Astrocyte of the hippocampus (primary cell): ENCODE measurements around the gene CARS2.
"Not testable (repeated sequence)": the region's sequence is repeated elsewhere in the genome, so short reads cannot be mapped to it uniquely, and the experiment has no call there.

Experiments used
- DNase-seq: peaks from one replicate; pipeline ENCODE4 v3.0.0; 2011; ENCODE audit warnings: low read depth, low spot score

Gene CARS2

DNA sequence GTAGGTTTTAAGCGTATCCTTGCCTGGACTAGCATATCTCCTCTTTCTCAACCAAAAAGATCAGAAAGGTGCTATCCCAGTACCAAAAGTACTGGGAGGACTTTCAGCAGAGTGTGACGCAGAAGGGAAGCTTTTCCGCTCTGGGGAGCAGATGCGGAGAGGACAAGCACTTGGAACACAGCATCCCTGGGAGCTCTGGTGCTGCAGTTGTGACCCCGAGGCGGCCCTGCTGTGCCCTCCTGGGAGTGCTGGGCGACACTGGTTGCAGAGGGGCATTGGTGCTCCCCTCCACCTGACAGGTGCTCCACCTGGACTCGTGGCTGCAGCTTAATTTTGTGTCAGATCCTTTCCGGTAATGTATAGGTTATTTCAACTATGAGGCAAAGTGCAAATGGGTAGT, 87.1 kb downstream of the CARS2 start:
- DNase-seq = no peak

DNA sequence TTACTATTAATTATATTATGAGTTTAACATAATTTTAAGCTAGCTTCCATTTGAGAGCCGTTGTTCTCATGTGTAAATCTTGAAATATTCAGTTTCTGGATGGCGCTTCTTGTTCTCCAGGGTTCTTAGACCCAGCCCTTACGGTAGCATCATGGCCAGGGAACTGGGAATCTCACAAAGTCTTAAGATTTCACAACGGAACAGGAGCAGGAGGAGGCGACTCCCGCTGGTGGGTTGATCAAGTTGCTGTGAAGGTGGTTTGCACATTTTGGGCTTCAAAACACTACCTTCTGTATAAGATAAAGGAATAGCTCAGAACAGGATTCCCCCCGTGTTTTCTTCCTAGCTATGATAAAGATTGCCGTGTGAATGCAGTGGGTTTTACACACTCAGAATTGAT, 87.7 kb downstream of the CARS2 start:
- no peak for DNase-seq

- DNase-seq = peak; percentile 65
These were observed 88.4 kb downstream of the CARS2 start for GRCh38 chr13:110617321-110618072.

- DNase-seq = peak; percentile 58
These were observed 89.5 kb downstream of the CARS2 start for GRCh38 chr13:110616103-110617101.

- peak; percentile 97 for DNase-seq
These were observed 90.4 kb downstream of the CARS2 start, which contains the start of gene NAXD for GRCh38 chr13:110615322-110616102. Gene NAXD, plus strand, starts transcription at chr13:110615545. Its CDS starts 57 bp downstream, at chr13:110615602.

DNA sequence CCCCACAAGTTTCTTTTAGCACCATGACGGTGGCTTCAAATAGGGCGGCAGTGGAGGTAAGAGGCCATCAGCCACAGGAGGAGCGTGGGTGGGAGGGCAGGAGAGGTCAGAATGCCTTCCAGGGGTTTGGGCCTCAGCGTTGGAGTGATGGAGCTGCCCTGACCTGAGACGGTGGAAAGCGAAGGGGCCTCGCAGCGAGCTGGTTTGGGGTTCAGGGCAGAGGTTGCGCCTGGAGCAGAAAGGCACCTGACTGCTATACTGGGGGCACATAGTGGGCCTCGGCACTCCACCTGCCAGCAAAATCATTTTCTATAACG, 91.0 kb downstream of the CARS2 start:
- no peak for DNase-seq

DNA sequence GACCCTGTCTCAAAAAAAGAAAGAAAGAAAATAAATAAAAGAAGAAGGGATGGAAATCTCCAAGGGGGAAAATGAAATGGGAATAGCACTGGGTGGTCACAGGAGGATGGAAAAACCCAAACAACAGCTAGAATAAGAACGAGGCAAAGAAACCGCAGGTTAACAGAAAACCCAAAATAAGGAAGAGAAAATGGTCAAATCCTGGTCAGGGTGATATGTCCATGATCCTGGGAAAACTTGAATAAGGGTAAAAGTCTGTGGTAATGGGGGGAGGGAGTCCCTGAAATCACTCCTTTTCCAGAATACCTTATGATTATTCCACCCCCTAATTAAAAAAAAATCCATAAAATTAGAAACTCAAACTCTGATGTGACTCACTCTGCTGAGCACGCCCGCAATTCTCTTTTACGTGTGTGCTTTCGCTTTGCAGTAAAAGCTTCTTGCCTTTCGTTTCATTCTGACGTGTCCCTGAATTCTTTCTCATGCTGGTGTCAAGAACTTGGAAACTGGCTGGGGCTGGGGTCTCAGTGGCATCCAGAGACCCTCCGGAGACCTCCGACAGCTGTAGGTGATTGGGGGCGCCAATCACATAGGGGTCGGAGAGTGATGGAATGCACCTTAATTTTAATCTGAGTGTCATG, 94.8 kb downstream of the CARS2 start:
- DNase-seq = no peak

GRCh38 chr13:110607675-110608224, 98.2 kb downstream of the CARS2 start:
- DNase-seq = no peak

GRCh38 chr13:110606281-110606680, 99.6 kb downstream of the CARS2 start:
- DNase-seq = not testable (repeated sequence)

- DNase-seq = no peak
These were observed 100.8 kb downstream of the CARS2 start for GRCh38 chr13:110605132-110605531.

DNA sequence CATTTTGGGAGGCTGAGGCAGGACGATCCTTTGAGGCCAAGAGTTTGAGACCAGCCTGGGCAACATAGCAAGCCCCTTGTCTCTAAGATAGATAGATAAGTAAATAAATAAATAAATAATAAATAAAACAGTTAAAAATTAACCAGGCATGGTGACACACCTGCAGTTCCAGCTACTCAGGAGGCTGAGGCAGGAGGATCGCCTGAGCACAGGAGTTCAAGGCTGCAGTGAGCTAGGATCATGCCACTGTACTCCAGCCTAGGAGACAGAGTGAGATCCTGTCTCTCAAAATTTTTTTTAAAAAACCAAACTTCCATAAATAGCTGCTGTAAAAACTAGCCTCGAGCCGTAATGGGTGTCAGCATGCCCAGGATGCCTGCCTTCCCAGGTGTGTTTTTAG, 104.9 kb downstream of the CARS2 start:
- DNase-seq = no peak

- no peak for DNase-seq
These were observed 105.6 kb downstream of the CARS2 start for GRCh38 chr13:110600261-110600819.

GRCh38 chr13:110597041-110597689, 108.8 kb downstream of the CARS2 start:
- no peak for DNase-seq

- DNase-seq = peak; percentile 69
These were observed 112.3 kb downstream of the CARS2 start for GRCh38 chr13:110593430-110594130.

DNA sequence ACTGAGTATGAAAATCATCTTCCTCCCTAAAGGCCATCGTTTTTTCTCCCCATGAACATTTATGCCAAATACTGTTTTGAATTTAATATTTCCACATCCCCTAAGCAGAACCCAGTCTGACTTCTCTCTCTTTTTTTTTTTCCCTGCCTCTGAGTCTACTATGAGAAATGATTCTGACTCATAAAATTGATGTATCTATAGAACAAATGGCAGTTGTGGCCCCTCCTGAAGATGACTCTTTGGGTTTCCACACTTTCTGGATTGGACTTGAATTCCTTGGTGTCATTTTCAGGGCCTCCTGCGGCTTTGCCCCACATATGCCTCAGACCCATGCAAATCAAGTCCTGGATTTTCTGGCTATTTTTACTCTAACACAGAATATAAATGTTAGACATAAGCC, 113.3 kb downstream of the CARS2 start:
- DNase-seq = no peak
